Stimulated activated CD8-positive, alpha-beta memory T cell treated with anti-CD3 and anti-CD28 coated beads, Interleukin-7, amount 100 ng/mL, for 4 hours (primary cell): Measurements from ENCODE around the gene HACD2.
"Not testable (repeated sequence)": the region's sequence is repeated elsewhere in the genome, so short reads cannot be mapped to it uniquely, and the experiment has no call there.

Experiments
- DNase-seq, 2 donors: peaks; one replicate each; pipeline ENCODE4 v3.0.0-alpha.2; 2020; ENCODE audit warnings: low read depth in 2 of 2

Gene HACD2

GRCh38 chr3:123584988-123585937, at the start of gene HACD2:
Gene HACD2 (minus strand): TSS chr3:123585053. CDS start chr3:123585027, 26 bp downstream.
- peak; percentile 88 to 93 for DNase-seq

GRCh38 chr3:123634149-123635051, 49.5 kb upstream of the HACD2 start:
- DNase-seq, result no peak

- DNase-seq, result no peak
Observed at GRCh38 chr3:123633530-123633929, 48.7 kb upstream of the HACD2 start.

DNA sequence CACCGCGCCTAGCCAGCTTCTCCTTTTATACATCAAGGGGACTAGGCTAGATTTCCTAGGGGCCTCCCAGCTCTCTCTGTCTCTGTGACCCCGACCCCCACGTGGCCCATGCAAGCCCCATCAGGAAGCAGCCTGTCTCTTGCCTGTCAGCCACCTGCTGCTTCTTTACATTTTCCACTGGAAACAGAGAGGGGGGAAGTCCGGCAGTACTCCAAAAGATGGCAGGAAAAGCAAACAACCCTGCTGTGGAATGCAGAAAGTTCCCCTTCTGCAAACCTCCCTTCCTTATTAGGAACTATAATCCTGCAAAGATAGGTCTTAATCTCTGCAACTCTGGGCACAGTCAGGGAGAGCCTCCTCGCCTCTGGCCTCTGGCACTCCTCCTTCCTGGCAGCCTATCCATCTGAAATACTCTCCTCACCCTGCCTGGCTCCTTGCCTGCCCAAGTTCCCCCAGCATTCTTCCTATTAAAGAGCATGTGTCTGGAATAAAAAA, 47.4 kb upstream of the HACD2 start:
- DNase-seq, result no peak

DNA sequence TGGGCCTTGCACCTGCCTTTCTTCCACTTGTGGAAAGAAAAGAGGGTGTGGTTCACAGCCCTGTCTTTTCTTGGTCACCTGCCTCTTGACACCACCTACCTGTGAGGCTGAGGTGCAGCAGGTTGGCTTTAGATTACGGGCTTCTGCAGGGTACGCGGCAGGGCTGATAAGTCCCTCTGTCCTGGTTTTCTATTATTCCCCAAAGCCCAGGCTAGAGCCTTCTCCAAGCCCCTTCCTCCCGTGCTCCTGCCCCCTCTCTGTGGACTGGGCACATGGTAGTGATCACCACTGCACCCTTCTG, 44.8 kb upstream of the HACD2 start:
- DNase-seq, result no peak

- no peak for DNase-seq
Observed at GRCh38 chr3:123628996-123629746, 44.3 kb upstream of the HACD2 start.

DNA sequence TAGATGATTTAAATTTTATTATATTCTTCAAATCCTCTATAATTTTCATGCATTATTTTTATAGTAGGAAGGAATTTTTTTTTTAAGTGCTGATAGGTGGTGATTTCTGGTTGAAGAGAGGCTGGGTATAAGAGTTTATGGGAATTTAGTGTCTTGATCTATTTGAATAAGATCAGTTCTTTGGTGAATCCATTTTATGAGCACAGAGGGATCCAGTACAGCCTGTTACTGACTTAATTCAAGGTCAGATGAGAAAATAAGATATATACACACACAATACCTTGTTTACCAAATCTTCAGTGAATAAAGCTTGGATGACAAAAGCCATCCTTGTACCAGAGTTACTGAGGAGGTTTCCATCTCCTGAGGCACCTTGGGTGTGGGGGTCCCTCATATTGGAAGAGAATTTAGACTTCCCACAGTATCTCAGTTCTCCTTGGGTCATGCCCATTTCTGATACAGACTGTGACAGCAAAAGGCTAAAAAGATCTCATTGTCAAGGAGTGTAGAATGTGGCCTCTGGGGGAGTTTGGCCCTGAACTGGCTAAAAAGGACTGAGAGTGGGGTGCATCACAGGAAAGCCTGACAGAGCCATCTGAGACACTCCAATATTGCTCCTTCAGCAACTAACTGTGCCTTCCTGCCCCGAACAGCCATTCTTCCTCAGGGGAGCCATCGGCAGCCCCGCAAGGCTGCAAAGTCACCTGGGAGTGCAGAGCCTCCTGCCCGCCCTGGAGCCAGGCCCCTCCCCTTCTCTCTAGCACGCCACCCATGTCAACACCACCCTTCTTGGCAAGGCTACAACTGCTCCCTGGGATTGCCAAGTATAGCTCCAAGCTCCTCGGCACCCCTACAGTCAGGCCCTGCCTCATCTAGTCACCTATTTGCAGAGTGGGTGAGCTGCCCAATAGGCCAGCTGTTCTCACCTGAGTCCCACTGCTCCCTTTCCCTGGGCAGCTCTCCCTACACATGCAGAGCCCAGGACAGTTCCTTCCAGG, 43.1 kb upstream of the HACD2 start:
- DNase-seq, result no peak

DNA sequence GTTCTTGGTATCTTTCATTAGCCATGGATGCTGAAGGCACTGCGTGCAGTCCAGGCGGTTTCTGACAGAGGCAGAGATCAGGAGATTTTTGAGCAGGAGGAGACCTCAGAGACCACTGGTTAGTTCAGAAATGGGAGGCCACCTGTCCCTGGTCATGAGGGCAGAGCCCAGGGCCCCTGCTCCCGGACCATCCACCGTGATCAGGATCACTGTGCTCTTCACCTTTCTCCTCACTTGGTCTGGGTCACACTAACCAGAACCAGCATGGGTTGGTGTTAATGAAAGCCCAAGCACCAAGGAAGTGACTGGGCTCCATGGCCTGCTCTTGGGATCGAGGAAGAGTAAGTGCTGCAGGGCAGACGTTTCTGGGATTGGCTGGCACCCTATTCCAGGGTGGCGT, 42.0 kb upstream of the HACD2 start:
- no peak for DNase-seq

- DNase-seq, result no peak
Observed at GRCh38 chr3:123624302-123624701, 39.4 kb upstream of the HACD2 start.

DNA sequence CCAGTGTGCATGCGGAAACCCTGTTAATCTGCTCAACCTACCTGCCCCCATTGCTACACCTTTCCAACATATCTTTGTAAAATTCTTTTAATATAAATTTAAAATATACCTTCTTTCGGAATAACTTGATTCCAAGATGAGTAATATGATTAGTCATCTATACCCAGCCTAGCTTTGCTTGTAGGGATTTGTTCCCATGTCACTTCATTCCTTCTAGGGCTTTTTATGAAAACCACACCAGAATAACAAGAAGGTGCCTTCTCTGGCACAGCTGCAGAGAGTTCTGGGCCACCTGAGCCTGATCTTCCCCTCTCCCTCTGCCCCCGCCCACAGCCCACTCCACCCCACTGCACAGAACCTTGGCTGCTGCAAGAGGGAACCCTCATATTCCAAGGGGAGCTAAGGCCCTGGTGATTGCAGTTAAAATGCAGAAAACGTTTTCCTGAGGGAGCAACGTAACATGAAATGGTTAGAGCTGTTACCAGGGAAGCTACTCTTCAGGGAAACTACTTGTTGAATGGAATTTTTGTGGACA, 38.6 kb upstream of the HACD2 start:
- no peak for DNase-seq

GRCh38 chr3:123622766-123623165, 37.9 kb upstream of the HACD2 start:
- DNase-seq, result no peak

GRCh38 chr3:123621850-123622189, 37.0 kb upstream of the HACD2 start:
- no peak for DNase-seq

DNA sequence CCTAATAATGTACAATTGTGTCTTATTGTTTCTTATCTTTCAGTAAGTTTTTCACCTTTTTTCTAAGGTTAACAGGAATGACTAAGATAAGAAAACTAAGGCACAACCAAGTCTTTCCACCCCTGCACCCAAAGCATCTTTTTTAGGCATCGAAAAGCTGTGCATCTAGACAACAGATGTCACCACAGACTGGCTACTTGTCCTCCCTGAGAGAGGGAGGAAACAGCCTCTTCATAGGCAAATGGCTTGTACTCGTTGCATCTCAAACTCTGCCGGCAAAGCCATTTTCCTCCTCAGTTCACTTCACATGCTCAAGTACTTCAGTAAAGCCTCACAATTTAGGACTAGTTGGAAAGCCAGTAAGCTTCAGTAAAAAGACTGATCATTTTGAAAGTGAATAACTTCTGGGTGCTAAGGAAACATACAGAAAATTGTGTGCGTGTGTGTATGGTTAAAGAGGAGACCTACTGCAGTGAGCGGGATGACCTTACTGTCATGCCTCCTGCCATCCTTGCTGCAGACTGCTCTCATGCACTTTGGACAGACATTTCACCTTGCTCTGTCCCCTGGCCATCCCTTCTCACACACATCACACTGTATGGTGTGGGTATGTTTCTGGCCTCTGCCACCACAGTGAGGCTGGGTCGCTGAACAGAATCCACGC, 36.5 kb upstream of the HACD2 start:
- DNase-seq, result no peak

GRCh38 chr3:123620343-123620742, 35.5 kb upstream of the HACD2 start:
- no peak for DNase-seq

GRCh38 chr3:123618768-123619484, 34.1 kb upstream of the HACD2 start:
- DNase-seq, result no peak

DNA sequence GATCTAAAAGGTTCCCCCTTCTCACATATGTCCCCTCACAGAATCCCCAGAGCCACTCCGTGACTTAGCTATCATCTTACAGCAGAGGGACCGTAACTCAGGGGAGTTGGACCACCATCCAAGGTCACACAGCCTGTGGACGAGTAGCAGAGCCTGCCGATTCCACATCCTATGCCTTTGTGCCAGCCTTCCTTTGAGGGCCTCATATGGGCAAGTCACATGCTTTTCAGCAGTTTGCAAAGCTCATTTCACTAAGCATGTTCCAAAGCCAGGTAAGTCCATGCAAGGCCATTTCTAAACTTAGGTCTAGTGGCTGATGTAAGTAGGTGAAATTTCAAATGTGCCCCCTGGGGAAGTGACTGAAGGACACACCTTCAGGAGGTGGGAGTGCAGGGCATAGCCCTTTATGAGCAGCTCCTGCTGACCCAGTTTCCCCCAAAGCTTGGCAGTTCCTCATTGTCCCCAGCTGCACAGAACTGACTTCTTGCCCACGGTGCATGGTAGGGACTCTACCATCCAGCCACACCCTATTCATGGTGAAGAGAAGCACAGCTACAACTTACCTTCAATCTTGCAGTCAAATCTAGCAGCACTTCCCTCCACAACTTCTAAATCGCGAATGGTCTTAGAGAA, 33.3 kb upstream of the HACD2 start:
- DNase-seq, result no peak

DNA sequence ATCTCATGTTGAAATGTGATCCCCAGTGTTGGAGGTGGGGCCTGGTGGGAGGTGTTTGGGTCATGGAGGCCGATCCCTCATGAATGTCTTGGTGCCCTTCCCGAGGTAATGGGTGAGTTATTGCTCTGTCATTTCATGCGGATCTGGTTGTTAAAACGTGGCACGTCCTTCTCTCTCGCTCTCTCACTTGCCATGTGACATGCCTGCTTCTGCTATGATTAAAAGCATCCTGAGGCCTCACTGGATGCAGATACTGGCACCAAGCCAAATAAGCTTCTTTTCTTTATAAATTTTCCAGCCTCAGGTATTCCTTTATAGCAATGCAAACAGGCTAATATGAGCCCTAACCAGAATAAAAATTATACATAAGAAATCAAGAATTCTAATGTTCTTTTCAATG, 31.7 kb upstream of the HACD2 start:
- DNase-seq, result no peak

GRCh38 chr3:123613543-123613942, 28.7 kb upstream of the HACD2 start:
- DNase-seq, result no peak

- not testable (repeated sequence) for DNase-seq
Observed at GRCh38 chr3:123611674-123612073, 26.8 kb upstream of the HACD2 start.
